Keratinocyte (primary cell): ENCODE data around the gene TBC1D25. TPM values are rescaled to one million over a fixed set of nuclear protein-coding genes. Genes with fewer than 3 reads are reported as not detected.

Experiments
- DNase-seq: peaks from one replicate; pipeline ENCODE4 v3.0.0-alpha.2; 2011; ENCODE audit warnings: low read depth, missing footprints, low spot score
- FAIRE-seq: peaks from 2 replicates; lab custom pipeline; 2011; peaks lifted over from hg19 to GRCh38; lab: Jason Lieb, UNC
- H2AFZ ChIP-seq: 2 replicates; pipeline ENCODE4 v1.6.0; 2012; ENCODE audit warnings: low read length, control low read depth, inconsistent platforms; ENCODE audit not compliant: control insufficient read depth
- H3K27ac ChIP-seq: 2 replicates; pipeline ENCODE4 v1.5.1; 2011; ENCODE audit warnings: low read length; ENCODE audit not compliant: control insufficient read depth, insufficient read depth
- H3K27me3 ChIP-seq: 3 replicates; pipeline ENCODE4 v1.6.0; 2011; ENCODE audit warnings: low read length; ENCODE audit not compliant: control insufficient read depth, insufficient read depth; ENCODE audit errors: extremely low read depth
- H3K36me3 ChIP-seq, 2 experiments: 2 replicates in 1 of 2; 3 replicates in 1 of 2; pipeline ENCODE4 v1.5.1; 2011; ENCODE audit warnings: low read length in 2 of 2, mild to moderate bottlenecking in 1 of 2; ENCODE audit not compliant: control insufficient read depth in 2 of 2, insufficient read depth in 2 of 2; ENCODE audit errors: extremely low read depth in 1 of 2
- H3K4me1 ChIP-seq: 3 replicates; pipeline ENCODE4 v1.5.1; 2011; ENCODE audit warnings: low read length; ENCODE audit not compliant: control insufficient read depth, insufficient read depth; ENCODE audit errors: extremely low read depth
- H3K4me2 ChIP-seq: 3 replicates; pipeline ENCODE4 v1.6.0; 2011; ENCODE audit warnings: low read depth, low read length; ENCODE audit not compliant: control insufficient read depth, insufficient read depth; ENCODE audit errors: extremely low read depth
- H3K4me3 ChIP-seq, 3 experiments: fragments of 200-600 bp in 1 of 3; sonication (generic) in 1 of 3; 2 replicates in 2 of 3; 3 replicates in 1 of 3; pipeline ENCODE4 v1.5.1; 2011 to 2016; ENCODE audit warnings: low read length in 3 of 3, mild to moderate bottlenecking in 3 of 3, control low read depth in 2 of 3, inconsistent platforms in 1 of 3, low read depth in 1 of 3, mixed read lengths in 1 of 3, mixed run types in 1 of 3, moderate library complexity in 1 of 3; ENCODE audit not compliant: control insufficient read depth in 2 of 3, insufficient read depth in 2 of 3; ENCODE audit errors: extremely low read depth in 1 of 3
- H3K79me2 ChIP-seq: 2 replicates; pipeline ENCODE4 v1.6.0; 2012; ENCODE audit warnings: low read length; ENCODE audit not compliant: control insufficient read depth, insufficient read depth
- H3K9ac ChIP-seq: 3 replicates; pipeline ENCODE4 v1.6.0; 2011; ENCODE audit warnings: low read length; ENCODE audit not compliant: control insufficient read depth, insufficient read depth; ENCODE audit errors: extremely low read depth
- H3K9me1 ChIP-seq: 3 replicates; pipeline ENCODE4 v1.6.0; 2011; ENCODE audit warnings: low read length; ENCODE audit not compliant: control insufficient read depth, insufficient read depth; ENCODE audit errors: extremely low read depth
- H3K9me3 ChIP-seq: 2 replicates; pipeline ENCODE4 v1.5.1; 2012; ENCODE audit warnings: low read depth, low read length; ENCODE audit not compliant: control insufficient read depth
- H4K20me1 ChIP-seq: 3 replicates; pipeline ENCODE4 v1.6.0; 2011; ENCODE audit warnings: low read length; ENCODE audit not compliant: control insufficient read depth, insufficient read depth; ENCODE audit errors: extremely low read depth
- EZH2 ChIP-seq: IDR thresholded peaks from one replicate; pipeline ENCODE4 v1.6.1; 2012; ENCODE audit warnings: inconsistent platforms, mild to moderate bottlenecking, low read length, moderate library complexity
- dilution Hi-C: fragments of 300-500 bp; cut with MboI; formaldehyde crosslinking; loops from one replicate; pipeline ENCODE4 v1.7.0; 2020; ENCODE audit warnings: low sequenced_read_pairs; ENCODE audit not compliant: extremely low pct_ligation_motif_present
- polyA plus RNA-seq, 5 experiments: library from polyadenylated mRNA; depleted of rRNA in 3 of 5; stranded (reverse) in 3 of 5; stranded (forward) in 1 of 5; unstranded in 1 of 5; fragments of >200 nt; gene quantifications; 1 replicate in 1 of 5; 2 replicates in 3 of 5; 3 replicates in 1 of 5; pipeline versions ENCODE4 v1.2.1 to v1.2.3, GENCODE V29; 2011 to 2012; ENCODE audit warnings: missing spikeins in 2 of 5, low read depth in 1 of 5, low replicate concordance in 1 of 5
- TF ChIP-seq, protein P1 (sequence below), 3 experiments: IDR thresholded peaks in 1 of 3; conservative IDR thresholded peaks in 1 of 3; optimal IDR thresholded peaks in 1 of 3; 2 replicates in 2 of 3; 3 replicates in 1 of 3; pipeline versions ENCODE3 to v1.5.1; 2011; ENCODE audit warnings: low read length in 3 of 3, mild to moderate bottlenecking in 3 of 3, moderate library complexity in 2 of 3, control low read depth in 1 of 3, inconsistent platforms in 1 of 3; ENCODE audit not compliant: insufficient read depth in 2 of 3; ENCODE audit errors: extremely low read depth in 1 of 3

The TBC1D25 gene
- polyA plus RNA-seq, 1 donor (not counting 4 experiments of a cell fraction or from before 2014, with no cell fraction given), result 9.2 TPM

DNA sequence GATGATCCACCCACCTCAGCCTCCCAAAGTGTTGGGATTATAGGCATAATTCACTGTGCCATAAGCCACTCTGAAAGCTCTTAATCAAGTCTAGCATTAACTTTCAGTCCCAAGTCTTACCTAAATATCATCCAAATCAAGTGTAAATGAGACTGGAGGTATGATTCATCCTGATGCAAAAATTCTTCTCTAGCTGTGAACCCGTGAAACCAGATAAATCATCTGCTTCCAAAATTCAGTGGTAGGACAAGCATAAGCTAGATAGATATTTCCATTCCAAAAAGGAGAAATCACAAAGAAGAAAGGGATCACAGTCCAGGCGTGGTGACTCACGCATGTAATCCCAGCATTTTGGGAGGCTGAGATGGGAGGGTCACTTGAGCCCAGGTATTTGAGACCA is 8.8 kb upstream of the TBC1D25 start:
- H3K4me1 ChIP-seq, result peaks cover 21% of the 10 kb centered on the region
- peak overlapping the region; percentile 92 for H3K27ac ChIP-seq
- no peaks in the 10 kb centered on the region for H3K79me2 ChIP-seq
- H3K9ac ChIP-seq, result peak overlapping the region; percentile 63
- no peak for TF ChIP-seq EZH2
- TF ChIP-seq, protein P1, sequence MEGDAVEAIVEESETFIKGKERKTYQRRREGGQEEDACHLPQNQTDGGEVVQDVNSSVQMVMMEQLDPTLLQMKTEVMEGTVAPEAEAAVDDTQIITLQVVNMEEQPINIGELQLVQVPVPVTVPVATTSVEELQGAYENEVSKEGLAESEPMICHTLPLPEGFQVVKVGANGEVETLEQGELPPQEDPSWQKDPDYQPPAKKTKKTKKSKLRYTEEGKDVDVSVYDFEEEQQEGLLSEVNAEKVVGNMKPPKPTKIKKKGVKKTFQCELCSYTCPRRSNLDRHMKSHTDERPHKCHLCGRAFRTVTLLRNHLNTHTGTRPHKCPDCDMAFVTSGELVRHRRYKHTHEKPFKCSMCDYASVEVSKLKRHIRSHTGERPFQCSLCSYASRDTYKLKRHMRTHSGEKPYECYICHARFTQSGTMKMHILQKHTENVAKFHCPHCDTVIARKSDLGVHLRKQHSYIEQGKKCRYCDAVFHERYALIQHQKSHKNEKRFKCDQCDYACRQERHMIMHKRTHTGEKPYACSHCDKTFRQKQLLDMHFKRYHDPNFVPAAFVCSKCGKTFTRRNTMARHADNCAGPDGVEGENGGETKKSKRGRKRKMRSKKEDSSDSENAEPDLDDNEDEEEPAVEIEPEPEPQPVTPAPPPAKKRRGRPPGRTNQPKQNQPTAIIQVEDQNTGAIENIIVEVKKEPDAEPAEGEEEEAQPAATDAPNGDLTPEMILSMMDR (optimal IDR thresholded peaks at IDR 0.05 in 1 of 3, IDR thresholded peaks at IDR 0.05 in 1 of 3, conservative IDR thresholded peaks at IDR 0.05 in 1 of 3; ENCODE audit: extremely low read depth in 1 of 3, insufficient read depth in 2 of 3, low read length in 3 of 3), result no peak
- H3K9me1 ChIP-seq, result no peaks in the 10 kb centered on the region
- DNase-seq (no peak), FAIRE-seq (peak; percentile 29)
- H3K4me2 ChIP-seq, result no peak overlapping the region
- H3K4me3 ChIP-seq, result no peak overlapping the region
- H3K9me3 ChIP-seq, result no peaks in the 10 kb centered on the region
- dilution Hi-C loops, result no loop called here
- peaks cover 6 to 17% of the 10 kb centered on the region in 2 experiments for H3K36me3 ChIP-seq
- H3K27me3 ChIP-seq, result no peaks in the 10 kb centered on the region
- H4K20me1 ChIP-seq, result no peaks in the 10 kb centered on the region
- H2AFZ ChIP-seq, result no peak overlapping the region

DNA sequence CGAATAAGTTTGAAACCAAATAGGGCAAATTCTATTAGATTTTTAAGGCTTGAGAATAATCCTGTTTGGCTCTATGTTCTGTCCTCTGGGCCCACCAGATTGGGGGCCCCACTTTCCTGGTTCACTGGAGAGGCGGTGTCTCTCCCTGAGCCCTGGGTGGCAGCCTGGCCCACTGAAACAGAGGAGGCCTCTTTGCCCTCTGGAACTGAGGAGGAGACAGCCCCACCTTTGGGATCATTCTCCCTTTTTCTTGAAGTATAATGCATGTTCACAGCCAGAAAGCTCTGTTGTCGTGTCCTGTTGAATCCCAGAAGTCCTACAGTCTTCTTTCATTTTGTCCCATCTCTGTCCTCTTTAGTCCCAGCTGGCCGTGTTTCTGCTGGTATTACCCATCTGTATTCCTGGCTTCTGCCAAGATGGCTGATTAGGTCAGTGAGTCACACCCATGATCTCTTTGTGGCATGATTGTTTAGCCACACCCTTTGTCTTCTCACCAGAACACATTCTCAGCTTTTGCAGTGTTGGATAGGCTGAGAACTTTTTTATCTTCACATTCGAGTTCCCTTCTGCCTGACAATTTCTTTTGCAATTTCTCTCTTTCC is 8.1 kb upstream of the TBC1D25 start:
- Histone ChIP-seq H3K4me2 (peak overlapping the region; percentile 10), H3K36me3 (peaks cover 6 to 10% of the 10 kb centered on the region in 2 experiments), H3K4me3 (no peak overlapping the region), H3K27ac (peak overlapping the region; percentile 92), H3K9me1 (no peaks in the 10 kb centered on the region), H2AFZ (peak overlapping the region; percentile 54), H3K9me3 (no peaks in the 10 kb centered on the region), H3K79me2 (no peaks in the 10 kb centered on the region), H3K9ac (peak overlapping the region; percentile 63), H4K20me1 (no peaks in the 10 kb centered on the region), H3K27me3 (no peaks in the 10 kb centered on the region), H3K4me1 (peaks cover 21% of the 10 kb centered on the region)
- TF ChIP-seq, protein P1 (optimal IDR thresholded peaks at IDR 0.05 in 1 of 3, IDR thresholded peaks at IDR 0.05 in 1 of 3, conservative IDR thresholded peaks at IDR 0.05 in 1 of 3; ENCODE audit: extremely low read depth in 1 of 3, insufficient read depth in 2 of 3, low read length in 3 of 3), result no peak
- TF ChIP-seq EZH2, result no peak
- FAIRE-seq (peak; percentile 95), DNase-seq (no peak)
- dilution Hi-C loops, result no loop called here
